ENCODE results near the gene RAP1B. TPM values are rescaled to one million over a fixed set of nuclear protein-coding genes. Genes with fewer than 3 reads are reported as not detected.

The RAP1B gene
- total and polyA plus RNA-seq, 9 of the 15 experiments (the other 6 are each of a cell fraction or from before 2014, with no cell fraction given) = 107 to 309 (median 170) TPM

GRCh38 chr12:68631227-68631626 is 20.5 kb downstream of the RAP1B start:
- no peak for TF ChIP-seq TARDBP (IDR thresholded peaks at IDR 0.05)
- TF ChIP-seq ZNF644 (tag; IDR thresholded peaks at IDR 0.05; ENCODE audit: low read depth) = no peak
- TF ChIP-seq NONO (IDR thresholded peaks at IDR 0.05; ENCODE audit: low read depth in 2 of 2, low read length in 1 of 2) = no peak
- no peak for TF ChIP-seq ZC3H4 (CRISPR knock-in tag; IDR thresholded peaks at IDR 0.05; ENCODE audit: borderline replicate concordance)
- TF ChIP-seq ZNF431 (CRISPR knock-in tag; IDR thresholded peaks at IDR 0.05) = no peak
- H3K36me3 ChIP-seq (ENCODE audit: control insufficient read depth, insufficient read depth, low read length) = peaks cover 55% of the 10 kb centered on the region
- peaks cover 22% of the 10 kb centered on the region; the same call in 1 of the 2 replicates for H4K20me1 ChIP-seq (replicated peaks; ENCODE audit: control insufficient read depth, insufficient read depth, low read length)
- intact Hi-C loops (cut with micrococcal nuclease) = no loop called here
- no peak for DNase-seq (ENCODE audit: extremely low read depth in 1 of 4, low spot score in 3 of 4)
- H3K9me1 ChIP-seq (ENCODE audit: control insufficient read depth, insufficient read depth, low read length) = peaks cover 6% of the 10 kb centered on the region
- no peak overlapping the region for H3K4me2 ChIP-seq (ENCODE audit: insufficient read depth, low read length)
- no TSS peak for BruUV-seq (replicated peaks)
- H3K4me3 ChIP-seq = no peak overlapping the region
- ATAC-seq = no peak
- no peak for FAIRE-seq
- 89% methylated on average over 3 of the region's 3 CpGs for WGBS (ENCODE audit: insufficient coverage, low coverage, missing lambda C conversion rate)
- ChIA-PET CTCF (ENCODE audit: low intra/inter-chr PET ratio) (no interaction called here), POLR2A (no interaction called here)
- H3K9ac ChIP-seq (ENCODE audit: insufficient read depth in 1 of 2, low read depth in 2 of 2, low read length in 2 of 2) = no peak overlapping the region
- no peak overlapping the region for H3K27ac ChIP-seq (ENCODE audit: extremely low read depth, low read depth, low read length)
- peaks cover 99% of the 10 kb centered on the region for H3K79me2 ChIP-seq (ENCODE audit: control insufficient read depth, insufficient read depth, low read length)
- in situ Hi-C loops (cut with MboI) = no loop called here
- peaks cover 9% of the 10 kb centered on the region for H3K9me3 ChIP-seq (replicated peaks; ENCODE audit: control insufficient read depth, insufficient read depth, low read depth, low read length)
- no peaks in the 10 kb centered on the region for H3K27me3 ChIP-seq (ENCODE audit: control insufficient read depth in 2 of 2, insufficient read depth in 2 of 2, low read length in 2 of 2)
- H2AFZ ChIP-seq (ENCODE audit: low read depth, low read length) = no peak overlapping the region
- peaks cover 0 to 2% of the 10 kb centered on the region in 2 experiments; a peak in 1 of 5 replicates for H3K4me1 ChIP-seq (replicated peaks in 1 of 2; ENCODE audit: control insufficient read depth in 2 of 2, insufficient read depth in 2 of 2, low read length in 2 of 2)

DNA sequence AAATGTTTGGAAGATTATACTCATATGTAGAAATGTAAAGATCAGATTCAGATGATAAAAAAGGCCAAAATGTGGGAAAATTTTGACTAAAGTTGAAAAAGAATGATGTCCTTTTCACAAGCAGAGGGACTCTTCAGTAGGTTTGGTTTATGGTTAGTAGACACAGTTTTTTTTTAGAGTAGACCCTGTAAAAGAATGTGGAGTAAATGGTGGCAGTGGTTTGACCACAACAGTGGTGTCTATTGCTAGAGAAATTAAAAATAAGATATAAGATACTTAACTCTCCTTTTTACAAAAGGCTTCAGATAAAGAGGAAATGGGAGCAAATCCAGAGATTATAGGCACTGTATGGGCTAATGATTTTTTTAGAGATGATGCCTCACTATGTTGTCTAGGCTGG is 21.8 kb downstream of the RAP1B start:
- H3K4me3 ChIP-seq = no peak overlapping the region
- H3K79me2 ChIP-seq (ENCODE audit: control insufficient read depth, insufficient read depth, low read length) = peaks cover 99% of the 10 kb centered on the region
- no peak overlapping the region for H3K4me2 ChIP-seq (ENCODE audit: insufficient read depth, low read length)
- no TSS peak for BruUV-seq (replicated peaks)
- DNase-seq (ENCODE audit: extremely low read depth in 1 of 4, low spot score in 3 of 4) (no peak), FAIRE-seq (no peak), ATAC-seq (no peak)
- H3K9me1 ChIP-seq (ENCODE audit: control insufficient read depth, insufficient read depth, low read length) = peaks cover 6% of the 10 kb centered on the region
- no peak overlapping the region for H3K9ac ChIP-seq (ENCODE audit: insufficient read depth in 1 of 2, low read depth in 2 of 2, low read length in 2 of 2)
- no peaks in the 10 kb centered on the region for H3K27me3 ChIP-seq (ENCODE audit: control insufficient read depth in 2 of 2, insufficient read depth in 2 of 2, low read length in 2 of 2)
- H4K20me1 ChIP-seq (replicated peaks; ENCODE audit: control insufficient read depth, insufficient read depth, low read length) = peaks cover 22% of the 10 kb centered on the region; the same call in 1 of the 2 replicates
- TF ChIP-seq ZNF707 (CRISPR knock-in tag; conservative IDR thresholded peaks at IDR 0.05) (no peak), ZNF551 (CRISPR knock-in tag; IDR thresholded peaks at IDR 0.05) (no peak), GABPB1 (CRISPR knock-in tag; IDR thresholded peaks at IDR 0.05) (no peak), ZNF830 (CRISPR knock-in tag; IDR thresholded peaks at IDR 0.05) (no peak), PHF20 (IDR thresholded peaks at IDR 0.05; ENCODE audit: partially characterized antibody) (no peak), NFIX (CRISPR knock-in tag; IDR thresholded peaks at IDR 0.05; ENCODE audit: low read depth) (no peak), HNRNPUL1 (IDR thresholded peaks at IDR 0.05; ENCODE audit: low read length) (no peak), CREM (IDR thresholded peaks at IDR 0.05; ENCODE audit: low read depth) (no peak), SRF (CRISPR knock-in tag; IDR thresholded peaks at IDR 0.05) (no peak), MECOM (CRISPR knock-in tag; IDR thresholded peaks at IDR 0.05) (no peak), ZFP36 (IDR thresholded peaks at IDR 0.05; ENCODE audit: low read depth, low read length, partially characterized antibody) (no peak), ARHGAP35 (IDR thresholded peaks at IDR 0.05; ENCODE audit: partially characterized antibody) (no peak)
- TF ChIP-seq, protein P1, sequence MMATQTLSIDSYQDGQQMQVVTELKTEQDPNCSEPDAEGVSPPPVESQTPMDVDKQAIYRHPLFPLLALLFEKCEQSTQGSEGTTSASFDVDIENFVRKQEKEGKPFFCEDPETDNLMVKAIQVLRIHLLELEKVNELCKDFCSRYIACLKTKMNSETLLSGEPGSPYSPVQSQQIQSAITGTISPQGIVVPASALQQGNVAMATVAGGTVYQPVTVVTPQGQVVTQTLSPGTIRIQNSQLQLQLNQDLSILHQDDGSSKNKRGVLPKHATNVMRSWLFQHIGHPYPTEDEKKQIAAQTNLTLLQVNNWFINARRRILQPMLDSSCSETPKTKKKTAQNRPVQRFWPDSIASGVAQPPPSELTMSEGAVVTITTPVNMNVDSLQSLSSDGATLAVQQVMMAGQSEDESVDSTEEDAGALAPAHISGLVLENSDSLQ (IDR thresholded peaks at IDR 0.05) = no peak
- intact Hi-C loops (cut with micrococcal nuclease) (no loop called here), in situ Hi-C loops (cut with MboI) (no loop called here)
- CTCF ChIA-PET (ENCODE audit: low intra/inter-chr PET ratio) = no interaction called here
- H2AFZ ChIP-seq (ENCODE audit: low read depth, low read length) = no peak overlapping the region
- peaks cover 7% of the 10 kb centered on the region for H3K9me3 ChIP-seq (replicated peaks; ENCODE audit: control insufficient read depth, insufficient read depth, low read depth, low read length)
- peaks cover 44% of the 10 kb centered on the region for H3K36me3 ChIP-seq (ENCODE audit: control insufficient read depth, insufficient read depth, low read length)
- POLR2A ChIA-PET = no interaction called here
- no peak overlapping the region for H3K27ac ChIP-seq (ENCODE audit: extremely low read depth, low read depth, low read length)
- peaks cover 0 to 2% of the 10 kb centered on the region in 2 experiments; a peak in 1 of 5 replicates for H3K4me1 ChIP-seq (replicated peaks in 1 of 2; ENCODE audit: control insufficient read depth in 2 of 2, insufficient read depth in 2 of 2, low read length in 2 of 2)

All from K562 (cell line).